Adrenal gland (tissue), 12 donors: ENCODE results near the gene PPFIA4. TPM values are rescaled to one million over a fixed set of nuclear protein-coding genes. Genes with fewer than 3 reads are reported as not detected.

Experiments used
- DNase-seq, 7 donors: peaks; one replicate each; pipeline ENCODE4 v3.0.0-alpha.2; 2019 to 2020
- H3K27ac ChIP-seq, 5 donors: fragments of 200-600 bp; sonication (generic) in 4 of 5; 1 replicate in 3 of 5; 2 replicates in 2 of 5; pipeline versions ENCODE4 v1.5.1 to v1.8.0; 2016 to 2020; ENCODE audit warnings: mild to moderate bottlenecking in 1 of 5
- H3K27me3 ChIP-seq: fragments of 200-600 bp; 2 replicates; pipeline ENCODE4 v1.8.0; 2021
- H3K36me3 ChIP-seq, 2 donors: fragments of 200-600 bp; replicated peaks in 1 of 2; 1 replicate in 1 of 2; 2 replicates in 1 of 2; pipeline versions ENCODE4 v1.5.1 to v1.8.0; 2018 to 2022
- H3K4me1 ChIP-seq, 2 donors: fragments of 200-600 bp; replicated peaks in 1 of 2; 1 replicate in 1 of 2; 2 replicates in 1 of 2; pipeline versions ENCODE4 v1.5.1 to v1.8.0; 2018 to 2021
- H3K4me3 ChIP-seq, 4 donors: fragments of 200-600 bp; sonication (generic) in 3 of 4; one replicate each; pipeline ENCODE4 v1.5.1; 2016 to 2018
- H3K9me3 ChIP-seq, 3 donors: fragments of 200-600 bp; sonication (generic) in 1 of 3; replicated peaks in 1 of 3; 1 replicate in 2 of 3; 2 replicates in 1 of 3; pipeline versions ENCODE4 v1.5.1 to v1.8.0; 2016 to 2021
- CTCF ChIP-seq, 6 experiments: fragments of 450-650 bp in 4 of 6; fragments of 200-600 bp in 2 of 6; sonication (generic) in 1 of 6; IDR thresholded peaks; 1 replicate in 5 of 6; 2 replicates in 1 of 6; pipeline versions ENCODE4 v1.5.1 to v1.8.0; 2016 to 2021; ENCODE audit warnings: antibody characterized with exemption in 6 of 6, mild to moderate bottlenecking in 2 of 6, moderate library complexity in 1 of 6
- POLR2A ChIP-seq, 2 donors: fragments of 450-650 bp; IDR thresholded peaks; one replicate each; pipeline ENCODE4 v1.6.1; 2017; ENCODE audit warnings: antibody characterized with exemption in 2 of 2, mild to moderate bottlenecking in 2 of 2, moderate library complexity in 1 of 2
- WGBS, 4 donors: extraction: QIAGEN DNeasy Blood & Tissue Kit in 2 of 4; methylation state at CpG; one replicate each; pipeline versions ENCODE4 v1.1.5 to v1.1.7; 2013 to 2017; 5-methylcytosine and 5-hydroxymethylcytosine counted together
- intact Hi-C, 2 donors: fragments of 100-400 bp; cut with DNase I; formaldehyde crosslinking; loops; one replicate each; pipeline versions ENCODE4 v1.14.1 to v1.15.0; 2022 to 2023
- polyA plus RNA-seq, 3 donors: library from polyadenylated mRNA; stranded (reverse); fragments of 200-250 nt in 2 of 3; fragments of 350-450 nt in 1 of 3; fragmentation: Illumina TruSeq in 1 of 3; extraction: RNeasy Lipid Tissue Mini Kit (QIAGEN cat#74804) in 1 of 3; gene quantifications; one replicate each; pipeline ENCODE4 v1.2.3, GENCODE V29; 2013 to 2014
- total RNA-seq, 9 donors: library from RNA; depleted of rRNA in 4 of 9; stranded (reverse); fragments of >200 nt in 4 of 9; fragments of 120-200 nt in 1 of 9; fragmentation: NEBNext Ultra II Directional in 1 of 9; extraction: Animal tissue kit (Norgen Biotek cat#: 25700) in 1 of 9; gene quantifications; one replicate each; pipeline versions ENCODE4 v1.1.0 to v1.2.4, GENCODE V29; 2013 to 2023
- donor health status: healthy with polysubstance abuse.
- donor health status: Bipolar disorder and iron deficiency.
- donor health status: DM: yes; HTN: yes; CAD: no.
- donor health status: DM: no; HTN: no; CAD: no.
- donor health status: DM: no; HTN: no; CAD: no.
- donor health status: DM: yes; HTN: yes; CAD: no.

PPFIA4 gene
- total and polyA plus RNA-seq, 12 donors = 0.12 to 2.9 (median 0.48) TPM

- Histone ChIP-seq H3K27me3 (peaks cover 9% of the 10 kb centered on the region), H3K4me3 (no peak overlapping the region), H3K27ac (no peak overlapping the region), H3K9me3 (no peaks in the 10 kb centered on the region), H3K4me1 (no peaks in the 10 kb centered on the region), H3K36me3 (no peaks in the 10 kb centered on the region)
- intact Hi-C loops = loop anchor here in 1 of 2 donors (10.0 kb wide), 1 partner anchor 235 kb away; no protein-coding TSS in a partner anchor
- DNase-seq = no peak
- 75 to 86% (median 83%) methylated on average over 2 of the region's 2 CpGs for WGBS, 4 donors
- TF ChIP-seq CTCF (IDR thresholded peaks at IDR 0.05) = no peak
- TF ChIP-seq POLR2A (IDR thresholded peaks at IDR 0.05) = no peak
Measured at GRCh38 chr1:202989879-202990278, 36.4 kb upstream of the PPFIA4 start.

- Histone ChIP-seq H3K27ac (no peak overlapping the region), H3K27me3 (peaks cover 13% of the 10 kb centered on the region), H3K9me3 (no peaks in the 10 kb centered on the region), H3K36me3 (no peaks in the 10 kb centered on the region), H3K4me3 (no peak overlapping the region), H3K4me1 (no peaks in the 10 kb centered on the region)
- TF ChIP-seq CTCF (IDR thresholded peaks at IDR 0.05) (no peak), POLR2A (IDR thresholded peaks at IDR 0.05) (no peak)
- DNase-seq = no peak
- intact Hi-C loops = loop anchor here in 1 of 2 donors (10.0 kb wide), 1 partner anchor 236 kb away; no protein-coding TSS in a partner anchor
Measured at GRCh38 chr1:202991112-202991511, 35.2 kb upstream of the PPFIA4 start.

- no peaks in the 10 kb centered on the region for H3K4me1 ChIP-seq
- 39 to 45% (median 41%) methylated on average over 3 of the region's 3 CpGs for WGBS, 4 donors
- no peaks in the 10 kb centered on the region for H3K36me3 ChIP-seq
- H3K4me3 ChIP-seq = no peak overlapping the region
- intact Hi-C loops = loop anchor here in 1 of 2 donors (10.0 kb wide), 1 partner anchor 240 kb away; no protein-coding TSS in a partner anchor
- no peak for DNase-seq
- H3K27me3 ChIP-seq = peaks cover 7% of the 10 kb centered on the region
- no peaks in the 10 kb centered on the region for H3K9me3 ChIP-seq
- TF ChIP-seq CTCF (IDR thresholded peaks at IDR 0.05) (no peak), POLR2A (IDR thresholded peaks at IDR 0.05) (no peak)
- no peak overlapping the region for H3K27ac ChIP-seq
Measured at GRCh38 chr1:202994756-202995155, 31.5 kb upstream of the PPFIA4 start.

GRCh38 chr1:202998836-202999750, 27.2 kb upstream of the PPFIA4 start:
- H3K4me3 ChIP-seq = no peak overlapping the region
- DNase-seq = peak; percentile 29 to 82 (median 62)
- intact Hi-C loops = loop anchor here in 1 of 2 donors (10.0 kb wide), 1 partner anchor 244 kb away; no protein-coding TSS in a partner anchor

More at GRCh38 chr1:202998836-202999750, 27.2 kb upstream of the PPFIA4 start:
- H3K4me1 ChIP-seq = no peaks in the 10 kb centered on the region
- WGBS, 4 donors = 40 to 45% (median 43%) methylated on average over 14 of the region's 14 CpGs
- no peak for TF ChIP-seq POLR2A (IDR thresholded peaks at IDR 0.05)
- TF ChIP-seq CTCF (IDR thresholded peaks at IDR 0.05) = peak; percentile 68 to 88 (median 74)
- H3K27me3 ChIP-seq = peaks cover 3% of the 10 kb centered on the region
- no peaks in the 10 kb centered on the region for H3K36me3 ChIP-seq
- H3K27ac ChIP-seq = no peak overlapping the region
- no peaks in the 10 kb centered on the region for H3K9me3 ChIP-seq
